H1 (cell line): ENCODE measurements around the gene TMEM209. TPM values are rescaled to one million over a fixed set of nuclear protein-coding genes. Genes with fewer than 3 reads are reported as not detected.
"Not testable (repeated sequence)": the region's sequence is repeated elsewhere in the genome, so short reads cannot be mapped to it uniquely, and the experiment has no call there.

Experiments
- CTCF ChIA-PET: fragments of 300-600 bp; sonication (Branson Sonifier 250); formaldehyde crosslinking; loops from one replicate; lab custom pipeline; 2021; ENCODE audit not compliant: partially characterized antibody; lab: Charles Lee
- POLR2A ChIA-PET: fragments of 300-600 bp; sonication (Branson Sonifier 250); formaldehyde crosslinking; loops from one replicate; lab custom pipeline; 2021; ENCODE audit warnings: inconsistent platforms; ENCODE audit not compliant: partially characterized antibody; lab: Charles Lee
- DNase-seq, 2 experiments: peaks; one replicate each; pipeline versions ENCODE4 v3.0.0 to v3.0.0-alpha.2; 2010 to 2022; ENCODE audit warnings: low spot score in 2 of 2, low read depth in 1 of 2, mixed read lengths in 1 of 2
- FAIRE-seq: peaks from 2 replicates; lab custom pipeline; 2011; peaks lifted over from hg19 to GRCh38; lab: Jason Lieb, UNC
- H2AFZ ChIP-seq: 2 replicates; pipeline ENCODE4 v1.8.1; 2012; ENCODE audit warnings: low read length, inconsistent platforms
- H2AK5ac ChIP-seq: 2 replicates; pipeline ENCODE4 v1.6.1; 2013; ENCODE audit warnings: low read depth, low read length
- H2BK120ac ChIP-seq: replicated peaks from 2 replicates; pipeline ENCODE3; 2013; ENCODE audit warnings: low read depth, low read length, inconsistent platforms
- H2BK12ac ChIP-seq: 2 replicates; pipeline ENCODE4 v1.6.1; 2013; ENCODE audit warnings: low read depth, low read length
- H2BK15ac ChIP-seq: 2 replicates; pipeline ENCODE4 v1.6.1; 2013; ENCODE audit warnings: low read length
- H2BK20ac ChIP-seq: 2 replicates; pipeline ENCODE4 v1.6.1; 2013; ENCODE audit warnings: low read length
- H2BK5ac ChIP-seq: 2 replicates; pipeline ENCODE4 v1.6.1; 2013; ENCODE audit warnings: low read depth, low read length
- H3K14ac ChIP-seq: 2 replicates; pipeline ENCODE4 v1.6.1; 2013; ENCODE audit warnings: inconsistent platforms; ENCODE audit not compliant: insufficient read length
- H3K18ac ChIP-seq: 2 replicates; pipeline ENCODE4 v1.6.1; 2013; ENCODE audit warnings: low read length; ENCODE audit errors: extremely low read depth
- H3K23ac ChIP-seq: 2 replicates; pipeline ENCODE4 v1.6.1; 2013; ENCODE audit warnings: inconsistent platforms; ENCODE audit not compliant: insufficient read length
- H3K23me2 ChIP-seq: 2 replicates; pipeline ENCODE4 v1.6.1; 2013; ENCODE audit warnings: low read depth, low read length
- H3K27ac ChIP-seq: 2 replicates; pipeline ENCODE4 v1.6.1; 2011; ENCODE audit warnings: low read depth, low read length, inconsistent platforms
- H3K27me3 ChIP-seq, 4 experiments: replicated peaks in 1 of 4; 1 replicate in 1 of 4; 2 replicates in 3 of 4; pipeline versions ENCODE4 v1.6.1 to v1.8.1; 2011 to 2013; ENCODE audit warnings: low read length in 3 of 4, mild to moderate bottlenecking in 3 of 4, inconsistent platforms in 2 of 4, mixed read lengths in 2 of 4, moderate library complexity in 1 of 4; ENCODE audit not compliant: control insufficient read depth in 3 of 4, insufficient read depth in 3 of 4; ENCODE audit errors: extremely low read depth in 1 of 4
- H3K36me3 ChIP-seq, 4 experiments: 2 replicates each; pipeline versions ENCODE4 v1.6.1 to v1.8.1; 2011 to 2013; ENCODE audit warnings: mild to moderate bottlenecking in 4 of 4, low read length in 3 of 4, moderate library complexity in 2 of 4, control low read depth in 1 of 4, inconsistent platforms in 1 of 4; ENCODE audit not compliant: insufficient read depth in 4 of 4, control insufficient read depth in 2 of 4
- H3K4ac ChIP-seq: replicated peaks from 2 replicates; pipeline ENCODE3; 2013; ENCODE audit warnings: low read length, low read depth, mixed read lengths, inconsistent platforms; ENCODE audit not compliant: insufficient read length
- H3K4me1 ChIP-seq, 4 experiments: replicated peaks in 1 of 4; 1 replicate in 1 of 4; 2 replicates in 3 of 4; pipeline versions ENCODE4 v1.6.1 to v1.8.1; 2011 to 2013; ENCODE audit warnings: low read length in 3 of 4, inconsistent platforms in 2 of 4, mixed read lengths in 1 of 4; ENCODE audit not compliant: insufficient read depth in 4 of 4, control insufficient read depth in 3 of 4
- H3K4me2 ChIP-seq, 2 experiments: 2 replicates each; pipeline versions ENCODE4 v1.6.1 to v1.8.1; 2011 to 2013; ENCODE audit warnings: low read depth in 2 of 2, low read length in 2 of 2, control low read depth in 1 of 2, inconsistent platforms in 1 of 2, mild to moderate bottlenecking in 1 of 2; ENCODE audit not compliant: insufficient read depth in 1 of 2
- H3K4me3 ChIP-seq, 4 experiments: fragments of 200-600, 300-600 bp in 1 of 4; sonication (generic), shearing (Covaris generic), sonication (Bioruptor Twin) in 1 of 4; 2 replicates each; pipeline versions ENCODE4 v1.5.1 to v1.8.1; 2011 to 2016; ENCODE audit warnings: low read length in 4 of 4, low read depth in 3 of 4, control low read depth in 2 of 4, inconsistent platforms in 2 of 4, mild to moderate bottlenecking in 2 of 4, mixed read lengths in 1 of 4, moderate library complexity in 1 of 4; ENCODE audit not compliant: insufficient read depth in 2 of 4; ENCODE audit errors: extremely low read depth in 1 of 4
- H3K56ac ChIP-seq: replicated peaks from 2 replicates; pipeline ENCODE3; 2013; ENCODE audit warnings: low read depth, mild to moderate bottlenecking, mixed read lengths, low read length, inconsistent platforms; ENCODE audit not compliant: insufficient read length
- H3K79me1 ChIP-seq: 2 replicates; pipeline ENCODE4 v1.6.1; 2013; ENCODE audit warnings: low read depth, low read length, control low read depth
- H3K79me2 ChIP-seq, 2 experiments: 2 replicates each; pipeline versions ENCODE4 v1.6.1 to v1.8.1; 2012 to 2013; ENCODE audit warnings: low read length in 2 of 2, mild to moderate bottlenecking in 2 of 2, inconsistent platforms in 1 of 2; ENCODE audit not compliant: insufficient read depth in 2 of 2, control insufficient read depth in 1 of 2
- H3K9ac ChIP-seq, 4 experiments: replicated peaks in 1 of 4; 1 replicate in 1 of 4; 2 replicates in 3 of 4; pipeline versions ENCODE4 v1.6.1 to v1.8.1; 2011 to 2013; ENCODE audit warnings: low read depth in 3 of 4, low read length in 3 of 4, control low read depth in 2 of 4, mild to moderate bottlenecking in 2 of 4, moderate library complexity in 2 of 4, inconsistent platforms in 1 of 4; ENCODE audit errors: extremely low read depth in 1 of 4
- H3K9me3 ChIP-seq, 2 experiments: 2 replicates each; pipeline versions ENCODE4 v1.6.1 to v1.8.1; 2012 to 2013; ENCODE audit warnings: mild to moderate bottlenecking in 2 of 2, moderate library complexity in 2 of 2, control low read depth in 1 of 2, inconsistent platforms in 1 of 2, low read depth in 1 of 2, low read length in 1 of 2, mixed read lengths in 1 of 2; ENCODE audit not compliant: insufficient read depth in 2 of 2
- H4K20me1 ChIP-seq, 2 experiments: replicated peaks in 1 of 2; 2 replicates each; pipeline versions ENCODE3 to v1.8.1; 2011 to 2013; ENCODE audit warnings: inconsistent platforms in 2 of 2, low read length in 2 of 2, mild to moderate bottlenecking in 1 of 2; ENCODE audit not compliant: insufficient read depth in 2 of 2, control insufficient read depth in 1 of 2
- H4K5ac ChIP-seq: 2 replicates; pipeline ENCODE4 v1.6.1; 2013; ENCODE audit warnings: low read length, low read depth, mixed read lengths, inconsistent platforms; ENCODE audit not compliant: insufficient read length
- H4K8ac ChIP-seq: 2 replicates; pipeline ENCODE4 v1.8.0; 2013; ENCODE audit warnings: mild to moderate bottlenecking, moderate library complexity, low read length, inconsistent platforms; ENCODE audit not compliant: insufficient read depth; ENCODE audit errors: extremely low read depth
- H4K91ac ChIP-seq: replicated peaks from 2 replicates; pipeline ENCODE3; 2013; ENCODE audit warnings: low read length, mixed read lengths, inconsistent platforms; ENCODE audit not compliant: insufficient read length
- WGBS, 2 experiments: shearing (Covaris generic) in 1 of 2; methylation state at CpG; one replicate each; pipeline versions ENCODE4 v1.1.6 to v1.1.7; 2013 to 2015; ENCODE audit warnings: low lambda C conversion rate in 2 of 2, mixed read lengths in 2 of 2, inconsistent platforms in 1 of 2, low coverage in 1 of 2, missing lambda C conversion rate in 1 of 2; ENCODE audit not compliant: insufficient replicate concordance in 2 of 2, insufficient coverage in 1 of 2, insufficient read length in 1 of 2; ENCODE audit errors: extremely low coverage in 1 of 2, missing lambda C conversion rate in 1 of 2; 5-methylcytosine and 5-hydroxymethylcytosine counted together
- polyA plus RNA-seq, 7 experiments: library from polyadenylated mRNA; depleted of rRNA in 3 of 7; stranded (reverse) in 5 of 7; unstranded in 2 of 7; fragments of >200 nt in 5 of 7; fragments of 200-250 nt in 2 of 7; gene quantifications; 1 replicate in 5 of 7; 2 replicates in 1 of 7; 4 replicates in 1 of 7; pipeline versions ENCODE4 v1.2.1 to v1.2.3, GENCODE V29; 2011 to 2013; ENCODE audit warnings: missing spikeins in 2 of 7, mixed read lengths in 2 of 7
- total RNA-seq: library from RNA; stranded (reverse); fragmentation: NEBNext Ultra II Directional; extraction: Animal tissue kit (Norgen Biotek cat#: 25700); gene quantifications from 2 replicates; pipeline ENCODE4 v1.2.1, GENCODE V29; 2021

Gene TMEM209
- total and polyA plus RNA-seq, 2 of the 8 experiments (the other 6 are each of a cell fraction or from before 2014, with no cell fraction given) = 28.5 to 30.5 TPM

DNA sequence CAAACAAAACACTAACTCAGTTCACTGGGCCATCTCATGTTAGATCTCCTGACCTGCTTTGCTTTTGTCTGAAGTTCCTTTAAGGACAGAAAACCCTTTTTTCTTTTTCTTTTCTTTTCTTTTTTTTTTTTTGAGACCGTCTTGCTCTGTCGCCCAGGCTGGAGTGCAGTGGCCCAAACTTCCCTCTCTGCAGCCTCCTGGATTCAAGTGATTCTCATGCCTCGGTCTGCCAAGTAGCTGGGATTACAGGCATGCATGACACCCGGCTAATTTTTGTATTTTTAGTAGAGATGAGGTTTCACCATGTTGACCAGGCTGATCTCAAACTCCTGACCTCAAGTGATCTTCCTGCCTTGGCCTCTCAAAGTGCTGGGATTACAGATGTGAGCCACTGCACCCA lies 31.2 kb upstream of the TMEM209 start:
- H2AK5ac ChIP-seq, H3K14ac ChIP-seq, H2AFZ ChIP-seq, H2BK15ac ChIP-seq, DNase-seq, H3K56ac ChIP-seq, H3K79me1 ChIP-seq, H4K8ac ChIP-seq, H3K79me2 ChIP-seq, H2BK5ac ChIP-seq, H3K27me3 ChIP-seq, H4K20me1 ChIP-seq, H3K4me3 ChIP-seq, H3K4ac ChIP-seq, H4K5ac ChIP-seq, H3K4me2 ChIP-seq, H3K36me3 ChIP-seq, H2BK20ac ChIP-seq, H3K18ac ChIP-seq, H3K9ac ChIP-seq, POLR2A ChIA-PET, H4K91ac ChIP-seq, H3K9me3 ChIP-seq, H3K27ac ChIP-seq, H3K4me1 ChIP-seq, H3K23me2 ChIP-seq, H2BK12ac ChIP-seq, FAIRE-seq, H3K23ac ChIP-seq, H2BK120ac ChIP-seq: not testable (repeated sequence)
- 75% methylated on average over 3 of the region's 4 CpGs; no CpG with 5 or more reads in 1 of the 2 experiments for WGBS, 2 experiments
- CTCF ChIA-PET = interaction anchor here (0.9 to 1.1 kb wide), 2 partner anchors 18 to 746 kb away, joined by 3 read pairs; no protein-coding TSS in a partner anchor
